ENCODE measurements around the gene BRSK2.

Gene BRSK2

DNA sequence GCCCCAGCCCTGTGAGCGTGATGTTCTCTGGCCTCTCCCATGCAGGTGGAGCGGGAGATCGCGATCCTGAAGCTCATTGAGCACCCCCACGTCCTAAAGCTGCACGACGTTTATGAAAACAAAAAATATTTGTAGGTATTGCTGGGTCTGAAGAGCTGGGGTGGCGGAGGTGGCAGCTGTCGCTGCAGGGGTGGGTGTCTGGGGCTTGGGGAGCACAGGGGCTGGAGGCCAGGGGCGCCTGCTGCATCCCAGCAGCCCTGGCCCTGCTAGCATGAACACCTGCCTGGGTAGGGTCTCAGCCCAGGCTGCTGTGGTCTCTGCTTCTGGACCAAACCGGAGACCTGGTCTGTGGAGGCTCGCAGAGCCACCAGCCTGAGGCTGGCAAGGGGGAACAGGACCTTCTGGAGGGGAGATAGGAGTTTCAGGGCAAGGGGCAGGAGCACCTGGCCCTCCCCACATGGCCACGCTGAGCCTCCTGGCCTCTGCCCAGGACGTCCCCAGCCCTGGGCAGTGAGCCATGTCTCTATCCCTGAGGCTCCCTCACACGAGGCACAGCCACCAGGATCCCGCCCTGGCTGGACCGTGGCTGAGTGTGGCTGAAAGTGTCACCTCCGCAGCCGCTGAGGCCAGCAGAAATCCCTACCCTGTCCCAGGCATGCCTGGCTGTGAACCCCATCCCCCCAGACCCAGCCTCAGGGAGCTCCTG lies 48.7 kb downstream of the BRSK2 start:
- no peak for DNase-seq

- DNase-seq: no peak
Measured at GRCh38 chr11:1438967-1439330, 49.2 kb downstream of the BRSK2 start.

DNA sequence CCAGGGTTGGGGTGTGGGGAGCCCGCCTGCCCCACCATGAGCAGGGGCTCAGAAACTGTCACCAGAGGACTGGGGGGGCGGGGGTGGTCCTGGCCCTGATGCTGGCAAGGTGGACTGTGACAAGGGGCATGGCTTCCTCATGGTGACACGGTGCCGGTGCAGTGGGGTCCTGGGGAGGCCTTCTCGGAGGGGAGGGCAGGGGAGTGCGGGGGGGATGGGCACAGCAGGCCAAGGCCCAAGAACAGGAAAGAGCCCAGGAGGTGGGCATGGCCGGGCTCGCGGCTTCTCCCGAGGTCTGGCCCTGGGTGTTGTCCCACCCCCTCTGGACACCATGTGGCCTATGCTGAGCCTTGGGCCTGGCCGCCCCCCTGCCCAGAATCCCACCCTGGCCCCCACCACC lies 49.6 kb downstream of the BRSK2 start:
- DNase-seq: no peak

- no peak for DNase-seq
Measured at GRCh38 chr11:1440066-1440465, 50.3 kb downstream of the BRSK2 start.

- DNase-seq: no peak
Measured at GRCh38 chr11:1440496-1440895, 50.8 kb downstream of the BRSK2 start.

DNA sequence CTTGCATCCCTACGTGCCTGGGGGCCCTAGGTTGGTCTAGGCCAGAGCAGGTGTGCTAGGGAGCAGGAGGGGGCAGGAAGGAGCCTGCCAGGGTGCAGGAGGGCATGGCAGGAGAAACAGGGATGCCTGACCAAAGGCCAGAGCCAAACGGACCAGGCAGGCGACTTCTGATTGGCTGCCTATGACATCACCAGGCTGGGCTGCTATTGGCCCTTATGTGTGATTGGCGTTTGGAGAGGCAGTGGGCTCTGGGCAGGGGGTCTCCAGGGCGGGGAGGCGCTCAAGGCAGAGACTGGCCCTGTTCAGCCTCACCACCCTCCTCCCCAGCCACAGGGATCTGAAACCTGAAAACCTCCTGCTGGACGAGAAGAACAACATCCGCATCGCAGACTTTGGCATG lies 52.4 kb downstream of the BRSK2 start:
- no peak for DNase-seq

- no peak for DNase-seq
Measured at GRCh38 chr11:1442807-1443366, 53.2 kb downstream of the BRSK2 start.

- no peak for DNase-seq
Measured at GRCh38 chr11:1443737-1444136, 54.0 kb downstream of the BRSK2 start.

- DNase-seq: no peak
Measured at GRCh38 chr11:1444321-1444720, 54.6 kb downstream of the BRSK2 start.

DNA sequence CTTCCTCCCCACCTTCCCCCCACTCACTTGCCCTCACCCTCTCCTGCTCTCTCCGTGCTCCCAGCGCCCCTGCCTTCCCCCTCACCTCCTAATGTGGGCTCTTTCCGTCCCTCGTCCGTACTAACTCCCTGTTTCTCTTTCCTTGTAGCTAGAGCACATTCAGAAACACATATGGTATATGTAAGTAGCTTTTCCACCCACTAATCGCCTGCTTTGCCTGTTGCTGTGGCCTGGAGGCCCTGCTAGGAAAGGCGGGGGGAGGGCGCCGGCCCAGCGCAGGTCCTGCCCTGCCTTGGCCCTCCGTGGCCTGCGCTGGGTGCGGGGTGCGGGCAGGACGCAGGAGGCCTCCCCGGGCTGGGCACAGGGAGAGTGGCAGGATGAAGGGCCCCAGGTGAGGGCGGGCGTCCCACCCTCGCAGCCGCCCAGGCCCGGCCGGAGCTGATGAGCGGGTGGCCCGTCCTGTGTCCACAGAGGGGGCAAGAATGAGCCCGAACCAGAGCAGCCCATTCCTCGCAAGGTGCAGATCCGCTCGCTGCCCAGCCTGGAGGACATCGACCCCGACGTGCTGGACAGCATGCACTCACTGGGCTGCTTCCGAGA lies 55.2 kb downstream of the BRSK2 start:
- no peak for DNase-seq

DNA sequence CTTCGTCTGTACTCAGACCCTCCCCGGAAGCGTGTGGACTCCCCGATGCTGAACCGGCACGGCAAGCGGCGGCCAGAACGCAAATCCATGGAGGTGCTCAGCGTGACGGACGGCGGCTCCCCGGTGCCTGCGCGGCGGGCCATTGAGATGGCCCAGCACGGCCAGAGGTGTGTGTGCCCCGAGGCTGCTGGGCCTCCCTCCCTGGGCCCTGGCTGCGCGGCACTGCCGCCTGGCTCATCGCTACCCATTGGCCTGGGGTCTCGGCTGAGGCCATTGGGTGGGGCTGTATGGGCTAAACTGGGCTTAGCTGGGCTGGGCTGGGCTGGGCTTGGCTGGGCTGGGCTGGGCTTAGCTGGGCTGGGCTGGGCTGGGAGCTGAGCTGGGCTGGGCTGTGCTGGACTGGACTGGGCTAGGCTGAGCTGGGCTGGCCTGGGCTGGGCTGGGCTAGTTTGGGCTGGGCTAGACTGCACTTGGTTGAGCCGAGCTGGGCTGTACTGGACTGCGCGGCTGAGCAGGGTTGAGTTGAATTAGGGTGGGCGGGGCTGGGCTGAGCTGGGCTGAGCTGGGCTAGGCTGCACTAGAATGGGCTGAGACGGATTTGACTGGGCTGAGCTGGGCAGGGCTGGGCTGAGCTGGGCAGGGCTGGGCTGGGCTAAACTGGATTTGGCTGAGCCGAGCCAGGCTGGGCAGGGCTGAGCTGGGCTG lies 56.2 kb downstream of the BRSK2 start:
- no peak for DNase-seq

DNA sequence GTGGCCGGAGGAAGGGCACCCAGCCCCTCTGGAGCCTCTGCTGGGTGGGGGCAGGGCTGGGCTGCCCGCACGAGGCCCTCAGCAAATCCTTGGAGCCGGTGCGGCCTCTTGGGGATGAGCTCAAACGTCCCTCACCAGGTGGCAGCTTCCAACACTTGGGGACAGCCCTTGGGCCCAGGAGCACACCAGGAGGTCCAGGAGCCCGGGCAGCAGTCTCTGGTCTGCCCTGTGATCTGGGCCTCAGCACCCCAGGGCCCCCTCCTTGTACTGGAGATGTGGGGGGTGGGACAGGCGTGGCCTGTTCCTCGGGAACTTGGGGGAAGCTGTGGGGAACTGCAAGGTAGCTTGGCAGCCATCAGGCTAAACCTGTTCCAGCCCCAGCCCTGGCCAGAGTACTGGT lies 56.9 kb downstream of the BRSK2 start:
- no peak for DNase-seq

DNA sequence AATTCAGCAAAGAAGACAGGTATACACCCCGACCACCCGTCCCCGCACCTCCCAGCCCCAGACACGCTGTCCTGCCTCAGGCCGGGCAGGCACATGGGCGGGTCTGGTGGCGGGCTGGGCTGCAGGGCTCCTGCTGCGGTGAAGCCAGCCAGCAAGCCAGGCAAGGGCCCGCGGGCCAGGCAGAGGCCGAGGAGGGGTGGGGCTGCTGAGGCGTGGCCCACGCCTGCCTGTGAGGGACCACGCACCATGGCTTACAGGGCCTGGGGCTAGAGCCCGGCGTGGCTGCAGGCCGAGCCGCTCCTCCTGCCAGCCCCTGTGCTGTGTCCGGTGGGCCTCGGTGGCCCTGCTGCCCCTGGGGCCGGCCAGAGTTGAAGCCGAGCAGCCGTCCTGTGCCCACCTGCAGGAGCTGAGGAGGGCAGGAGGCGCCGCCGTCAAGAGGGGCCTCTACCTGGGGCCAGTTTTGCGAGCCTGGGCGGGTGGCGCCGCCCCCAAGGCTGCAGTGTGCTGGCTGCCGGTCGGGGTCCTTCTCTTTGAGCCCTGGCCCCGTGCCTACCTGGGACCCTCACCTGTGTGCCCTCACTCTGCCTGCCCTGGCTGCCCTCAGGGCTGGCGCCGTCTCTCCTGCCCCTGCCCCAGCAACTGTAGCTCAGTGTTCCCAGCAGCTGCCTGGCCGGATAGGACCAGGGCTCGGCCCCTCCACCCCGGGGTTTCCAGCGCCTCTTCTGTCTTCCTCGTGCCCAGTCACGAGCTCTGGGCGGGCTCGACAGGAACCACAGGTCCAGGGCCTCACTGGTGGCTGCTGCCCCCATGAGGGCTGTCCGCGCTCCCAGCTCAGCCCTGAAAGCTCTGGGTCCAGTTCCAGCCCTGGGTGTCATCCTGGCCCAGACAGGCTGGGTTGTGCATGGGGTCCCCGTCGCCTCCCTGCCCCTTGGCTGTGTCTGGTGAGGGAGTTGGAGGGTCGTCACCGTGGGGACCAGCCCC lies 58.4 kb downstream of the BRSK2 start:
- DNase-seq: peak; percentile 10

DNA sequence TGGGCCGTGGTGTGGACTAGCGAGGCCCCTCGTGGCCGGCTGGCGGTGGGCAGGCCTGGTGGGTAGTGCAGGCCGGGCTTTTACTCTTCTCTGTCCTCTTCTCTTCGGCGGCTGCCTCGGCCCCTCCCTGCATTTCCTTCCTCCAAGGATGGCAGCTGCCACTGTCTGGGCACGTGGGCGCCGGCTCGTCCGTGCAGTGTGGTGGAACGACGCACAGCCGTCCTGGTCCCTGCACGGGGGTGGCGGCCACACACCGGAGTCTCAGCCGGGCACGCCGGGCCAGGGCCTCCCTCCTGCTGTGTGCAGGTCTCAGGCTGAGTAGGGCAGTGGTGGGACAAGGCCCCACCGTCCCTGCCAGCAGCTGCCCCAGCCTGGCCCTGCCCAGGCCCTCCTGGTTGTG lies 59.1 kb downstream of the BRSK2 start:
- DNase-seq: no peak

DNA sequence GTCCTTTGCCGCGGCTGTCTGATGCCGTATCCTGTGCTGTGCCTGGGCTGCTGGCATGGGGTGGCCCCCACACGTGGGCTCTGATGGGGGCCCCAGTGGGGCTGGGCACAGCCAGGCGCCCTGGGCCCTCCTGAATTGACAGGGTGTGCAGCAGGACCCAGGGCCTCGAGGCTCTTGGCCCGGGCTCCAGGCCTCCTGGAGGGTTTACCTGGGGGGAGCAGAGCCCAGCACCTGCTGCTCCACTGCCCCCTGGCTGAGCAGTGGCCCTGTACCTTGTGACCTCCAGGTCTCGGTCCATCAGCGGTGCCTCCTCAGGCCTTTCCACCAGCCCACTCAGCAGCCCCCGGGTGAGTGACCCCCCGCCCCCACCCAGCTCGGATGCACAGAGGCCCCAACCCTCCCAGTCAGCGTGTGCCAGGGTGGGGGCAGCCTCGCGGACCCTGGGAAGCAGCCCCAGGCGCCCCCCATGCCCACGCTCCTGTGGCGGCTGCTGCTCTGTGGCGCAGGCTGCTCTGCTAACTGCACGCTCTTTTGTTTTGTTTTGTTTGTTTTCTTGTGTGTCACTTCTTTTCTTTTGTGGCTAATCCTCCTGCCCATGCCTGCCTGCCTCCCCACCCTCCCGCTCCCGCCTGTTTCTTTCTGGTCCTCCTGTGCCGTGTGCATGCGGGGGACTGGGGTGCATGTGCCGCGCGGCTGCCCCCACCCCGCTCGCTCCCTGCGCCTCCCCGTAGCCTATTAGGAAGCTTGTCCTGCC lies 59.9 kb downstream of the BRSK2 start:
- no peak for DNase-seq

DNA sequence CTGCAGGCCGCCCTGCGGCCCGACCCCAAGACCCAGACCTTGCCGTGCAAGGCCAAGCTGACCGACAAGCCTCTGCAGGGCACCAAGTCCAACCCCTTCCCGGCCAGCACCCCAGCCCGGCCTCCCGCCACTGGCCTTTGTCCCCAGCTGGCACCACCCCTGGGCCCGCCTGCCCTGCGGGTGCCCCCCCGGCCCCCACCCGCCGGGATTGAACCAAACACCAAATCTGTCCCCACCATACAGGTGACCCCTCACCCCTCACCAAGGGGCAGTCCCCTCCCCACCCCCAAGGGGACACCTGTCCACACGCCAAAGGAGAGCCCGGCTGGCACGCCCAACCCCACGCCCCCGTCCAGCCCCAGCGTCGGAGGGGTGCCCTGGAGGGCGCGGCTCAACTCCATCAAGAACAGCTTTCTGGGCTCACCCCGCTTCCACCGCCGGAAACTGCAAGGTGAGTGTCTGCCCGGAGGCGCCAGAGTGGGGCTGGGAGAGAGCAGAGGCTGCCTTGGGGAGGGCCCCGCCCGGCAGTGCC lies 60.7 kb downstream of the BRSK2 start:
- no peak for DNase-seq

GRCh38 chr11:1450949-1451710 lies 61.4 kb downstream of the BRSK2 start:
- DNase-seq: peak; percentile 9

DNA sequence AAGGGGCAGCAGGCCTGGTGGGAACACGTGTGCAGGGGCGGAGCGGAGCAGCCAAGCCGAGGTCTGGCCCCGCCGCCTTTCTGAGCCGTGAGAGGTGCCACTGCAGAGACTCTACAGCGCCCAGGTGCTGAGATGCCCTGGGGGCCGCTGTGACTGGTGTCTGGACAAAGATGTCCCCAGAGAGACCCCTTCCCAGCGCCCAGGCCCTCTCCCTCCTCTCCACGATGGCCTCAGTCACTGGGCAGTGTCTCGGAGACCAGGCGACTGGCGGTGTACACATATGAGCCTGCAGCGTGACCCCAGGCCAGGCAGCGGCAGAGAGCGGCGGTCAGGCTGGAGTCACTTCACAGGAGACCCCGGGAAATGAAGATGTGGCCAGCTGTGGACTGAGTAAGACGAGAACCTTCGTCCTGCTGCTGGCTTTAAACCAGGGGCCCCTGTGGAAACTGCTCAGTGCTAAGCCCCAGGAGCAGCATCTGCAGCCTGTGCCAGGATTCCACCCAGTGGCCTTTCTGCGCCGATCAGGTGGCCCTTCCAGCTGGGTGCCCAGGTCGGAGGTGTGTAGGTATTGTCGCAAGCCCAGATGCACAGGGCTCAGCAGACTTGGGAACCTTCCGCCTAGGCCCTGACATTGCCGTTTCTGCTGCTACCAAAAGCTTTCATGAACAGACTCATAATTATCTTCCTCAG lies 62.2 kb downstream of the BRSK2 start:
- DNase-seq: no peak

GRCh38 chr11:1452744-1453143 lies 63.0 kb downstream of the BRSK2 start:
- DNase-seq: no peak

- no peak for DNase-seq
Measured at GRCh38 chr11:1453611-1454034, 63.9 kb downstream of the BRSK2 start.
